ENCODE data around the gene KIF17.

The KIF17 gene

DNA sequence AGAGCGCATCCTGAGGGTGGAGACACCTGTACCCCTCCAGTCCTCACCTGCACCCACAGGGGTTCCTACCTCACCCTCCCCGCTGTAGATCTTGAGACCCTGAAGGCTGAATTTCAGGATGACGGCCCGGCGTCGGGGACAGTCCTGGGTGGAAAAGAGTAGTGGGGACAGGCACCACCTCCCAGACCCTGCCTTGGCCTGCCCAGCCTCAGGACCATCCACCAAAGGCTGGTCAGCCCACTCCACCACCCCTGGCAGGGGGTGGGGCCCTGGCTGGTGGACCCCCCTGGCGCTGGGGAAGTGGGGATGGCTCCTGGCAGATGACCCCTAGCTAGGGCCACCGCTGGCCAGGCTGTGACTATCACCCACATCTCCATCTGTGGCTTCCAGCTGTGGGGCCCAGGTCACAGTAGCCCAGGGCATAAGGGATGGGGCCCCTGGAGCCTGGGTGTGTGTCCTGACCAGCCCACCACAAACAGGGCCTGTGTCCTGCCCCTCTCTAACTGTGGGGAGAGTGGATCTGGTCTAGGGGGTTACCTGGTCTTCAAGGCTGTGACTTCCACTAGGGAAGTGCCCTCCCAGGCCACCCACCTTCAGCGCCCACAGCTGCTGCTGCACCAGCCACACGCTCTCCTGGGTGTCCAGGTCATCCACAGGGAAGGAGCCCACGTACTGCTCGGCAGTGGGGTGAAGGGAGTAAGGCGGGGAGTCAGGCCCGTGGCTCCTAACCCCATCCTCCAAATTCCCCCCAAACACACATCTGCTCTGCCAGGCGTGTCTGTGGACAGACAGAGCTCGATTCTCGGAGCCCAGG is 9.3 kb upstream of the KIF17 start:
- TF ChIP-seq CTCF (conservative IDR thresholded peaks at IDR 0.05): no peak
- no peak overlapping the region for H3K27ac ChIP-seq

DNA sequence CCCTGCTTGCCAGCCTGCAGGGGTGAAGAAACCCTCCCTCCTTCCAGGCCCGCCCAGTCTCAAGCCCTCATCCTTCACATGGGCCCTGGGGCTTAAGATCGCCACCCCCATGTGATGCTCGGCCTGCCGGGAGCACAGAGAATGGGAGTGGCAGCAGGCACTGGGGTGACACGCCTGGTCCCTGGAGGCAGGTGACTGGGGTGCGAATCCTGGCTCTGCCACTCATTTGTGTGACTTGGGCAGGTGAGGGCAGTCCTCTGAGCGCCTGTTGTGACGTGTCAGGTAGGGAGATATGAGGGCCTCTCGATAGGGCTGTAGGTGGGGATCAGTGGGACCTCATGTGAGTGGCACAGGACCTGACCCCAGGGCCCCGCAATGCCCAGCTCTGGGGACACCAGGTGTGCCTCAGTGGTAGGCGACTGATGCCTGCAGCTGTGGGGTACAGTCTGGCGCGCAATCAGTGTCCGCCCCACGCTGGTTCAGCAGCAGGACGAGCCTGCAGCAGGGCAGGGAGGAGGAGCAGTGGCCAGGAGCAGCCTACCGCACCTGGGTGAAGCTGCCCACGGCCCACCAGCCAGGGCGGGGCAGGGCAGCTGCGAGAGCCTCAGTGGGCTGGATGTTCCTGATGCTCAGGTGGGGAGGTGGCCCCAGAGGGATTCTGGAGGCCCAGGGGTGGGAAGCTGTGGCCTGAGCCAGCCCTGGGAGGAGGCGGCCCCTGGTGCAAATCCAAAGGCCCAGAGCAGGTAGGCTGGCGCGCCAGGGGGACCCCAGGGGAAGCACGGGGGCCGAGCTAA is 8.5 kb upstream of the KIF17 start:
- TF ChIP-seq CTCF (conservative IDR thresholded peaks at IDR 0.05): no peak
- no peak overlapping the region for H3K27ac ChIP-seq

GRCh38 chr1:20725189-20726117 is 7.6 kb upstream of the KIF17 start:
- H3K27ac ChIP-seq: no peak overlapping the region
- no peak for TF ChIP-seq CTCF (conservative IDR thresholded peaks at IDR 0.05)

DNA sequence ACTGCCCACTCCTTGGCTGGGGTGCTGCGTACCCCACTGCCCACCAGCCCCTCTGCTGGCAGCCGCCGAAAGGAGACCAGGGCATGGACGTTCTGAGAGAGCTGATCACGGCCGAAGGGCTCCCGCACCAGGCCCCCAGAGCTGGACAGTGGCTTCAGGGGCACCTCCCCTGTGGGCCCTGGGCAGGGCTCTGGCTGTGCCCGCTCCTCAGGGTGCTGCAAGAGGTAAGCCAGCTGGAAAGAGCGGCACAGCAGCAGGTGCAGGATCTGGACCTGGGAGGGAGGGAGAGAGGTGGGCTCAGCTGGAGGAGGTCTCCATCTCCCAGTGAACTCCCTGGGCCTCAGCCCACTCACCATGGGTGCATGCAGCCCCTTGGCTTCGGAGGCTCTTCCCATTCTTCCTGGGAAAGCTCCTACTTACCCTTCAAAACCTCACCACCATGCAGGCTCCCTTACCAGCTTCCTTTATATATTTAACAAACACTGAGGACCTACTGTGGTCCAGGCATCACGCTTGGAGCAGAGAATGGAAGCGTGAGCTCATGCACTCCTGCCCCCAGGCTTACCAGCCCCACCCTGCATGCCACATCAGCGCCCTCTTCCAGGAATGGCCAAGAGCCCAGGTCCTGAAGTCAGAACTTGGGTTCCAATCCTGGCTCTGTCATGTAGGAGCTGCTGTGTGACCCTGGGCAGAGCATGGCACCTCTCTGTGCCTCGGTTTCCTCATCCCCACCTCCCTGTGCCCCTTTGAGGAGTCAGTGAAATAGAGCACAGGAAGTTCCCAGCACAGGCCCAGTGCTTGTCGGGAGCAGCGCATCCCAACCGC is 6.8 kb upstream of the KIF17 start:
- no peak for TF ChIP-seq CTCF (conservative IDR thresholded peaks at IDR 0.05)
- no peak overlapping the region for H3K27ac ChIP-seq

DNA sequence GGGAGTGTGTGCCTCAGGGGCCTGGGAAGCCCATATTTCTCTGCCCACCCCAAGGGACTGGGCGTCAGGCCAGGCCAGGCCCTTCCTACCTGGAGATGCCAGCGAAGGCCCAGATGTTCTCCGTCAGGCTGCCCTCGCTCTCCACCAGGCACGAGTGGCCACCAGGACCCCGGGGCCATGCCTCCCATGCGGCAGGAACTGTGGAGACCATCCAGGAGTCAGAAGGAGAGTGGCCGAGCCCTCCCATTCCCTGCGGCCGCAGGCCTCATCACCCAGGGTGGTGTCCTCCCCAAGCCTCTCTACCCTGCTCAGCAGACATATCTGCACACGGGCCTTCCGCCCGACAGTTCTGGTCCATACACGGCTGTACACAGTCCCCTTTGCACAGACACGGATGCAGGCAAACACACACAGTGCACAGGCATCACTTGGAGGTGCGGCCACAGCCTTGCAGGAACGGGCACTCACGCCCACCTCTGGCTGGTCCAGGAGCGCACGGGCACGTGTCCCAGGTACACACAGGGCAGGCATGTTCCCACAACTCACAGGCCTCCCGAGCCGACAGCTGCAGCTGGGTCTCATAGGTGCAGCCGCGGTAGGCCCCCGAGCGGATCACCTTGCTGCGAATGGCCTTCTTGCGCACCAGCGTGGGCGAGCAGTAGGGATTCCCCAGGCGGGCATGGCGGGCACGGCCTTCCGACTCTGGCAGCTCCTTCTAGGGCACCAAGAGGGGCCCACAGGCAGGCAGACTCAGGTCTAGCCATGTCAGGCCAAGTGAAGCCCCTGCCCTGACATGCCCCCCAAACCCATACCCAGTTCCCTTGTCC is 5.9 kb upstream of the KIF17 start:
- TF ChIP-seq CTCF (conservative IDR thresholded peaks at IDR 0.05): no peak

DNA sequence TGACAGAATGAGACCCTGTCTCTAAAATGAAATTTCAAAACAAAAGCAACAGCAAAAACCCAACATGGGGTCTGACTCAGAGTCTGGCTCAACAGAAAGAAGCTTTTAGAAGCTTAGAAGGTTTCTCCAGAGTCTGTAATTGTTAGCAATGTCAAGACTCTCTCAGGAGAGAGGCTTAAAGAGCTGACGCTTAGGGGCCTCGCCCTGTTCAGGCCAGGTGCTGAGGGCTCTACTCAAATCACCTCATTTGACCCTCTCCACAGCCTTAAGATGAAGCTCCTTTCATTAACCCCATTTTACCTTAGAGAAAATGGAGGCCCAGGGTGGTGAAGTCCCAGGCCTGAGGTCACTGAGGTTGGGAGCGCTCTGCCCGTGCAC is 5.3 kb upstream of the KIF17 start:
- no peak overlapping the region for H3K27ac ChIP-seq
- TF ChIP-seq CTCF (conservative IDR thresholded peaks at IDR 0.05): no peak

More for the DNA sequence above, 5.9 kb upstream of the KIF17 start:
- H3K27ac ChIP-seq: no peak overlapping the region

All from VCaP (cell line).